ENCODE data around the gene REELD1.

REELD1 gene

GRCh38 chr4:146214238-146214637, at the start of gene REELD1:
Gene REELD1 (plus strand): TSS chr4:146214538. CDS start chr4:146216953, 2,415 bp downstream.
- no peak for DNase-seq (ENCODE audit: low spot score)

DNA sequence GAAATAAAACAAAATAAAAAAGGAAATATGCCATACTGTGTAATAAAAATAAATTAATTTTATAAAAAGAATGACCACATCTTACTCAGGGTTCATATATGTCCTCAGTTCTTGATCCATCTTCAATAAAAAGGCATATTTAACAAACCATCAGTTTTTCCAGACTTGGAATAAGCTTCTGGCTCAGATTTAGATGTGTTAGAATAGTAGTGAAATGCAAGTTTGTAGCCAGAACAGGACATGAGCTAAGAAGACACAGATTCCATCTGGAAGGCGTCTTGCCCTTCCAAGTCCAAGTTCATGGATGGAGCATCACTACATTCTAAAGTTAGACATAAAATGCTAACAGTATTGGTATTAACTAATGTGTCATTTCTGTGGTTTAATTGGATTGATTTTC, 49.1 kb upstream of the REELD1 start:
- DNase-seq (ENCODE audit: low spot score): no peak

GRCh38 chr4:146165840-146166239, 48.5 kb upstream of the REELD1 start:
- no peak for DNase-seq (ENCODE audit: low spot score)

DNA sequence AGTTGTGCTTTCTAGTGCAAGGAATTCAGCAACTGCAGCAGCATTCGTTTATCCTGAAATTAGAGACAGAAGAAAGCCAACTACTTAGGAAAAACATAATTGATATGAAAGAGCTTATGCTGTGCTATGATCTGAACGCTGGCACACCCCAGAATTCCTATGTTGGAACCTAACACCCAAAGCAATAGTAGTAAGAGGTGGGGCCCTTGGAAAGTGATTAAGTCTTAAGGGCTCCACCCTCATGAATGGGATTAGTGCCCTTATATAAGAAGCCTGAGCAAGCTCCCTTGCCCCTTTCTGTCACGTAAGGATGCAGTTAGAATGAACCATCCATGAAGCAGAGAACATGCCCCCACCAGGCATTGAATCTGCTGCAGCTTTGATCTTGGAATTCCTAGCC, 44.2 kb upstream of the REELD1 start:
- DNase-seq (ENCODE audit: low spot score): no peak

DNA sequence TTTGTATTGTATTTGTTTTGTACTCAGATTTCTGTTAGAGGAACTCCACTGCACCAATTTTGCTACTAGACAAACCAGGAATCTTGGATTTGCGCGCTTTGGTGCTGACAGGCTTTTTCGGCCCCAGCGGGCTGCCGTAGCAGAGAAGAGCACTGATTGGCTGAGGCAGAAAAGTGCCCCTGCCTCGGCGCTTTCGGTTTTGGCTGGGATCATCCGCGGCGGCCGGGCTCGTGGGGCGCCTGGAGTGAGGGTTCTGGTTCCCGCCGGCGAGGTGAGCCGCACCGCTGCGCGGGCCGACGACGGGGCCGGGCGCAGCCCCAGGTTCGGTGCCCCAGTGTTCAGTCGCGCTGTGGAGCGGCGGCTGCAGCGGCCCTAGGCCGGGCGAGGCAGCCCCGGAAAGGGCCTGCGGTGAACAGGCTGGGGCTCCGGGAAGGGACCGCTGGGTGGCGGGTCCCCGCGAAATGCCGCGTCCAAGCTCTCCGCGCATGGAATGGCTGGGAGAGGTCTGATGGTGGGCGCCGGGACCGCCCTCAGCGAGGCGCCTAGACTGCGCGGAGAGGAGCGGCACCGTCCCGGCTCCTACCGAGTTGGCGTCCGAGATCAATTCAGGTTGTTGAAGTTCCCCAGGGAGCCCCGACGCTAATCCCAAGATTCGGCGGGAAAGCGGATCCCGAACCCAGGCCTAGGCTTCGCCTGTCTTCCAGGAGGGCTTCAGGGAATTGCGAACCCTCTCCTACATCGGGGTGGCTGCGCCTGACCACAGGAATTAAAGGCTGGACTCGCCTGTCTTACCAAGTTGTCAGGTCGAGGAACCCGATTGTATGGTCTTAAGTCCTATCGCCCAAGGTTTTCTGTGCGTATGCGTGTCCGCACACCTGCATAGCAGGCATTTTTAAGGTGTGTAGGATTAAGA, 38.5 kb upstream of the REELD1 start, which contains the start of gene LSM6:
Gene LSM6, plus strand, starts transcription at position 178 of the 913 bp plus-strand sequence. CDS start 7,204 bp downstream, outside the sequence.
- DNase-seq (ENCODE audit: low spot score): peak; percentile 88

GRCh38 chr4:146176891-146177290, 37.4 kb upstream of the REELD1 start:
- DNase-seq (ENCODE audit: low spot score): no peak

DNA sequence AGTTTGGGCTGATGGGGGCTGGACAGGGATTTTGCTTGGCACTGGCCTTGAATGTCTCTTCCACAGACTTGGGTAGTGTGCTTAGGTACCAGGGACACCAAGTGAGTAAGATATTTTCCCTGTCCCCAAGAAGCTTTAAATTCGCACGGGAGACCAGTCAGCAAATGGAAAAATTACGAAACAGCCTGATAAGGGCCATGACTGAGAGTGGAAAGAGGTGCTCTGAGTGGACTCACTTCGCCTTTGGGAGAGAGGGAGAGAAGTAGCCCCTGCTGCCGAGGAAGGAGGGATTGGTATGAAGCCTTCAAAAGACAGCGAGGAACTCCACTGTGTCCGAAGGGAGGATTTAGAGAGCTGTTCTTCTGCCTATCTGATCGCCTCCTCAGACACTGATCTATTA, 36.2 kb upstream of the REELD1 start:
- DNase-seq (ENCODE audit: low spot score): no peak

- DNase-seq (ENCODE audit: low spot score): no peak
Measured at GRCh38 chr4:146179784-146180370, 34.5 kb upstream of the REELD1 start.

- DNase-seq (ENCODE audit: low spot score): no peak
Measured at GRCh38 chr4:146182443-146182842, 31.9 kb upstream of the REELD1 start.

GRCh38 chr4:146183209-146183608, 31.1 kb upstream of the REELD1 start:
- no peak for DNase-seq (ENCODE audit: low spot score)

- DNase-seq (ENCODE audit: low spot score): no peak
Measured at GRCh38 chr4:146186041-146186440, 28.3 kb upstream of the REELD1 start.

DNA sequence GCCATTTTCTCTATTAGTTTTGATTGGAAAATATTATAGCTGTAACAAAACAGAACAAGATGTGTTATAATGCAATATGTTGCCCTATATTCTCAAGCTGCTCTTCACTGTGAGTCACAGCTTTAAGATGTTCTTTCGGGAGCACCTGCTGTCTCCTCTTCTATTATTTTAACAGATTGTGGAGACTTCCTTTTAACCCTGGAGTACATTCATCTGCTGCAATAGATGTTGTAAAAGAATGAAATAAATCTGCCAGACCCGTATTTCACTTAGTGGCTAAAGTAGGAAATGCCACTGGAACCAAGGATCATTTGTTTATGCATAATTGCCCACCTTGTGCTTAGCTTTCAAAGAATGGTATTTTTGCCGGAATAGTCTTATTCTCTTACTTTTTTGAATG, 27.7 kb upstream of the REELD1 start:
- DNase-seq (ENCODE audit: low spot score): no peak

DNA sequence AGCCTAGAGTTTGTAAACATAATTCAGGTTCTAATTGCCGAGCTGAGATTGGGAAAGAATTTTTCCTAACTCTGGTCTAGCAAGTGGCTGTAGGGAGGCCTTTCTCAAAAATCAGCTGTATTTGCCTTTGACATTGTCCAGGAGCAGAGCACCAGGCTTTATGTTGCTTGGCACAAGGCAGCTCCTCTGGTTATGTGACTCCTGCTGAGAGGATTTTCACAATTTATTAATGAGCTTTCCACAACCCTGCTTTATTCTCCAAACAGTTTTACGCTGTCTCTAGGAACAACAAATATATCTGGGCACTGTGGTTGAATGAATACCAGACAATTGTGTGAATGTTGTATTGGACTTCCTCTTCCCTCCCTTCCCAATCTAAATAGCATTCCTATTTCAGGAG, 23.9 kb upstream of the REELD1 start:
- DNase-seq (ENCODE audit: low spot score): no peak

- no peak for DNase-seq (ENCODE audit: low spot score)
Measured at GRCh38 chr4:146191766-146192458, 22.4 kb upstream of the REELD1 start.

GRCh38 chr4:146193628-146194027, 20.7 kb upstream of the REELD1 start:
- no peak for DNase-seq (ENCODE audit: low spot score)

DNA sequence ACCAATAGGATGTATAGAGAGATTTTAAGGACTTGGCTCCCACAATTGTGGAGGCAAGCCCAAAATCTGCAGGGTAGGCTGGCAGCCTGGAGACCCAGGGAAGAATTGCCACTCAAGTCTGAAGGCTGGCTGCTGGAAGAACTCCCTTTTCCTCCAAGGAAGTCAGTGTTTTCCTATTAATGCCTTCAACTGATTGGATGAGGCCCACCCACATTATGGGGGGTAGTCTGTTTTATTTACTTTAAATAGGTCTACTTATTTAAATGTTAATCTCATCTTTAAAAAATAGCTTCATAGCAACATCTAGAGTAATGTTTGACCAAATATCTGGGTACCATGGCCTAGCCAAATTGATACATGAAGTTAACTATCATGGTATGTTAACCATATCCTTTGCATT, 20.1 kb upstream of the REELD1 start:
- DNase-seq (ENCODE audit: low spot score): no peak

- no peak for DNase-seq (ENCODE audit: low spot score)
Measured at GRCh38 chr4:146202665-146203064, 11.7 kb upstream of the REELD1 start.

DNA sequence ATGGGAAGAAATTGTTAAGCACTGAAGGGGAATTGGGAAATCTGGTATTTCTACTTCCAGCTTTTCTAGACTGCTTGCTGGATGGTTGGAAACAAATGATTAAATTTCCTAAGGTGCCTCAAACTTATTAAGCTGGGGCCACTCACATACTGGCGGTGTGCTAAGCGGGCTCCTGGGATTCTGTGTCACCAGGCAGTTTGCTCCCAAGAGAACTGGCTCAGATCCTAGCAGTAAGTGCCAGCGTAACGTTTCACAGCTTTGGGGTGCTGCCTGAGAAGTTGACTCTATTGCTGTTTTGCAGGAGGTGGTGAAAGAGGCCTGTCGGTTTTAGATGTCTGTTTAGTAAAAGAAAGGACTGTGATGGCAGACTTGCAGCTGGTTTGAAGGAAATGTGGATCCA, 6.9 kb upstream of the REELD1 start:
- no peak for DNase-seq (ENCODE audit: low spot score)

GRCh38 chr4:146210890-146211289, 3.4 kb upstream of the REELD1 start:
- DNase-seq (ENCODE audit: low spot score): no peak

DNA sequence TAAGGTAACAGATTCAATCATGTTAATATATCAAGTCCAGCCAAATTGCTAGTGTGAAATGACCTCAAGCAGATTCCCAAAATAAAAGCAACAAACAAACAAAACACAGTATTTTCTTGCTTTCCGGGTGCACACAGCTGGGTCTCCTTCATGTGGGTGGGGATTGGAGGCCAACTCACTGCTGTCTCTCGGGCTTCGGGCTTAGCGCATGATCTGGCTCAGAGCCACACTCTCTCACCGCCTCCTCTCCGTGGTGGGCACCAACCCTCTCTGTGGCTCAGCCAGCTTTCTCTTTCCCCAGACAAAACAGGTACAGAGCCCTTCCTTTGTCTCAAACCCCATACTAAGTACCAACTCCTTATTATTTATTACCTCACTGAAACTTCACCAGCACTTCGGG, 2.9 kb upstream of the REELD1 start:
- no peak for DNase-seq (ENCODE audit: low spot score)

DNA sequence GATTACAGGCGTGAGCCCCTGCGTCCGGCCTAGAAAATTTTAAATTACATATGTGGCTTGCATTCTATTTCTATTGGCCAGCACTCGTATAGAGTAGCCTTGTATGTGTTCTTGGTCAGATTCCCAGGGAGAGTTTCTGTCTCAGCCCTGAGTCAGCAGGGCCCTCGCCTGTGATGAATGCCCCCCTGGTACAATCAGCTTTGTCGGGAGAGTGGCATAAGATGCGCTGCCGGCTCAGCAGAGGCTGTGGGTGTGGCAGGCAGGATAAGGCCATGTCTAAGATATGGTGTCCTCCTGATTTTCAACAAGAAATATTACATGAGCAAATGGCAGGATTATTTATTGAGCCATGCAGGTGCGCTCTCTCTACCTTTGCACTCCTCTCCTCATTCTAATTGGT, 1.6 kb upstream of the REELD1 start:
- DNase-seq (ENCODE audit: low spot score): no peak

DNA sequence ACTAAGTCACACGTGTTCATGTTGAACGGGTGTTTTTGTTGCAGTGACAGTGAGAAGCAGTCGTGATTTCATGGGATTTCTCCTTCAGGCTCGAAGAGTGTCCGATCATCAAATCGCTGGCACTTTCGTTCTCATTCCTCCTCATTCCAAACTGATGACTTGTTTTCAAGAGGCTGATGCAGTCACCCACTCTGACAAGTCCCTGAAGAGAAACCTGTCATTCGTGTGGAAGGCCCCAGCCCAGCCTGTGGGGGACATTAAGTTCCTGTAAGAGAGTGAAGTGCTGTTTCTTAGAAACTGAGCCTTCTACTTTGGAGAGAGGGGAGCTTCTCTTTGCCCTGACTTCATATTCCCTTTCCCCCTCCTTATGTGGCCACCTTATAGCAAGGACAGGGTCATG, 8.0 kb downstream of the REELD1 start:
- no peak for DNase-seq (ENCODE audit: low spot score)

Measured in kidney capillary endothelial cell (primary cell).